Common myeloid progenitor, CD34-positive (primary cell): ENCODE results near the gene LGR4.

Experiments
- CTCF ChIA-PET: fragments of 350-600 bp; sonication (Branson Sonifier 250); formaldehyde crosslinking; loops from one replicate; lab custom pipeline; 2021; ENCODE audit warnings: antibody characterized with exemption; lab: Charles Lee
- POLR2A ChIA-PET: fragments of 350-600 bp; sonication (Branson Sonifier 250); formaldehyde crosslinking; loops from one replicate; lab custom pipeline; 2021; ENCODE audit warnings: antibody characterized with exemption; lab: Charles Lee
- DNase-seq, 3 donors: peaks; one replicate each; pipeline versions ENCODE4 v3.0.0 to v3.0.0-alpha.2; 2013
- H3K27ac ChIP-seq, 2 experiments: 1 replicate in 1 of 2; 2 replicates in 1 of 2; pipeline ENCODE4 v1.7.0; 2013; ENCODE audit warnings: inconsistent platforms in 2 of 2, low read length in 2 of 2, mild to moderate bottlenecking in 2 of 2, low read depth in 1 of 2, moderate library complexity in 1 of 2; ENCODE audit not compliant: severe bottlenecking in 2 of 2, insufficient read depth in 1 of 2, poor library complexity in 1 of 2
- H3K27me3 ChIP-seq, 5 experiments: replicated peaks in 2 of 5; 1 replicate in 3 of 5; 2 replicates in 2 of 5; pipeline versions ENCODE4 v1.6.1 to v1.7.0; 2013; ENCODE audit warnings: low read length in 4 of 5, mild to moderate bottlenecking in 2 of 5, moderate library complexity in 2 of 5, inconsistent platforms in 1 of 5; ENCODE audit not compliant: insufficient read depth in 5 of 5, control insufficient read depth in 4 of 5
- H3K36me3 ChIP-seq, 4 experiments: 1 replicate in 2 of 4; 2 replicates in 2 of 4; pipeline versions ENCODE4 v1.6.1 to v1.7.0; 2013; ENCODE audit warnings: low read length in 3 of 4, control low read depth in 1 of 4, mild to moderate bottlenecking in 1 of 4; ENCODE audit not compliant: control insufficient read depth in 4 of 4, insufficient read depth in 4 of 4
- H3K4me1 ChIP-seq, 4 experiments: 1 replicate in 3 of 4; 2 replicates in 1 of 4; pipeline versions ENCODE4 v1.6.1 to v1.7.1; 2013; ENCODE audit warnings: low read length in 3 of 4, mild to moderate bottlenecking in 3 of 4, control low read depth in 1 of 4, inconsistent platforms in 1 of 4, moderate library complexity in 1 of 4; ENCODE audit not compliant: control insufficient read depth in 4 of 4, insufficient read depth in 4 of 4; ENCODE audit errors: control extremely low read depth in 1 of 4
- H3K4me3 ChIP-seq, 7 experiments: 1 replicate in 4 of 7; 2 replicates in 3 of 7; pipeline versions ENCODE4 v1.5.1 to v1.7.0; 2013; ENCODE audit warnings: mild to moderate bottlenecking in 7 of 7, low read length in 6 of 7, moderate library complexity in 6 of 7, inconsistent platforms in 2 of 7, low read depth in 2 of 7, control low read depth in 1 of 7; ENCODE audit not compliant: insufficient read depth in 4 of 7, control insufficient read depth in 1 of 7; ENCODE audit errors: extremely low read depth in 1 of 7
- H3K9me3 ChIP-seq, 5 experiments: 1 replicate in 4 of 5; 2 replicates in 1 of 5; pipeline versions ENCODE4 v1.6.1 to v1.7.1; 2013; ENCODE audit warnings: low read length in 4 of 5, mild to moderate bottlenecking in 2 of 5, inconsistent platforms in 1 of 5, low read depth in 1 of 5, moderate library complexity in 1 of 5; ENCODE audit not compliant: control insufficient read depth in 4 of 5, insufficient read depth in 2 of 5; ENCODE audit errors: control extremely low read depth in 1 of 5
- WGBS: methylation state at CpG from one replicate; pipeline ENCODE4 v1.1.5; 2013; ENCODE audit not compliant: insufficient coverage; 5-methylcytosine and 5-hydroxymethylcytosine counted together

The LGR4 gene

GRCh38 chr11:27473017-27473406 is 422 bp upstream of the LGR4 start:
- DNase-seq = no peak
- peaks cover 6 to 17% (median 14%) of the 10 kb centered on the region in 4 experiments for H3K4me1 ChIP-seq
- ChIA-PET CTCF (interaction anchor here (1.1 to 2.5 kb wide), 2 partner anchors 13 to 23 kb away, joined by 5 to 13 read pairs; no protein-coding TSS in a partner anchor), POLR2A (no interaction called here)
- 60% methylated on average over 1 of the region's 9 CpGs for WGBS
- H3K36me3 ChIP-seq = no peaks in the 10 kb centered on the region
- peak overlapping the region in 5 of 7 experiments; percentile 72 to 92 (median 81) for H3K4me3 ChIP-seq
- H3K27ac ChIP-seq = no peak overlapping the region
- H3K27me3 ChIP-seq = peaks cover 0 to 4% (median 0%) of the 10 kb centered on the region in 5 experiments
- H3K9me3 ChIP-seq = no peaks in the 10 kb centered on the region

GRCh38 chr11:27471589-27472397 is 797 bp downstream of the LGR4 start:
- H3K4me1 ChIP-seq = peaks cover 6 to 17% (median 14%) of the 10 kb centered on the region in 4 experiments

DNA sequence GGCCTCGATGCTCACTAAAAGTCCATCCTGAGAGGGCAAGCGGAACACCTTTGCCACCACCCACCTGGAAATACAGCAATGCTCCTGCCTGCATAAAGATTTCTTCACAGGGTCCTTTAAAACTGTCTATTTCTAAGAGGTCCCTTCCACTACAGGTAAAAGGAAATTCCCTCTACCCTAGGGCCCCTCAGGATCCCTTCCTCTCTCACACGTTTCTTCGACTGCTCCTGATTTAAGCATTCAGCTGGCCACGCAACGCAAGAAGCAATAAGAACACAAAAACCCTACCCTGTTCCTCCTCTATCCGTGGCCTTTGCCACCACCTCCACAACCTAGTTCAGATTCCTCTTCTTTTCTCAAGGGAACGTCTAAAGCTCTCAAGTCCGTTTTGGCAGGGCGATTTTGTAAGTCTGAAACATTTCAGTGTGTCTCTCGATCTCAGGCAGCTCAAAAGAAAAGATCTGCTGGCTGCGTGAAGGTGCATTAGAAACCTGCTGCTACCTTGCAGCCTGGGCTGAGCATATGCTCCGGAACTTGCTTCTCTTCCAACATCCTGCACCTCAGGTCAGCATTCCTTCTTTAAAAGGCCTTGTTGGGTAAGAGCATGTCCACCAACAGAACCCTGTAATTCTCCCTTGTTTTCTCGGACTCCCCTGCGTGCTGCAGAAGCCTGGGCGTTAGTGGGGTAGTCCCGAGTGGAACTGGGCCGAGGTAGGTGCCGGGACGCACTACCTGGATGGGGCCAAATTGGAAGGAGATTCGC is 1.6 kb downstream of the LGR4 start:
- Histone ChIP-seq H3K4me3 (peak overlapping the region; percentile 46 to 92 (median 76)), H3K9me3 (no peaks in the 10 kb centered on the region), H3K27me3 (peaks cover 0 to 4% (median 0%) of the 10 kb centered on the region in 5 experiments), H3K4me1 (peaks cover 6 to 17% (median 14%) of the 10 kb centered on the region in 4 experiments), H3K27ac (no peak overlapping the region), H3K36me3 (no peaks in the 10 kb centered on the region)
- ChIA-PET POLR2A (no interaction called here), CTCF (interaction anchor here (1.5 kb wide), 1 partner anchor 11 kb away, joined by 3 read pairs; no protein-coding TSS in a partner anchor)
- peak in 2 of 3 donors; percentile 16 to 29 for DNase-seq
- 23% methylated on average over 20 of the region's 21 CpGs for WGBS

More at GRCh38 chr11:27471589-27472397, 797 bp downstream of the LGR4 start:
- 0% methylated on average over 54 of the region's 79 CpGs for WGBS
- Histone ChIP-seq H3K27ac (no peak overlapping the region), H3K27me3 (peaks cover 0 to 4% (median 0%) of the 10 kb centered on the region in 5 experiments), H3K9me3 (no peaks in the 10 kb centered on the region), H3K36me3 (no peaks in the 10 kb centered on the region), H3K4me3 (peak overlapping the region; percentile 72 to 97 (median 81))
- CTCF ChIA-PET = interaction anchor here (1.1 to 2.5 kb wide), 3 partner anchors 12 to 24 kb away, joined by 3 to 13 read pairs (median 5); no protein-coding TSS in a partner anchor
- POLR2A ChIA-PET = no interaction called here
- DNase-seq = peak; percentile 39 to 85 (median 78)

- Histone ChIP-seq H3K27me3 (peaks cover 0 to 4% (median 0%) of the 10 kb centered on the region in 5 experiments), H3K36me3 (no peaks in the 10 kb centered on the region), H3K4me3 (no peak overlapping the region), H3K4me1 (peaks cover 6 to 17% (median 14%) of the 10 kb centered on the region in 4 experiments), H3K27ac (no peak overlapping the region), H3K9me3 (no peaks in the 10 kb centered on the region)
- DNase-seq = no peak
- CTCF ChIA-PET = interaction anchor here (1.5 kb wide), 1 partner anchor 10 kb away, joined by 3 read pairs; no protein-coding TSS in a partner anchor
- WGBS = 100% methylated on average over 3 of the region's 3 CpGs
- POLR2A ChIA-PET = no interaction called here
These were observed 2.4 kb downstream of the LGR4 start for GRCh38 chr11:27470166-27470565.

DNA sequence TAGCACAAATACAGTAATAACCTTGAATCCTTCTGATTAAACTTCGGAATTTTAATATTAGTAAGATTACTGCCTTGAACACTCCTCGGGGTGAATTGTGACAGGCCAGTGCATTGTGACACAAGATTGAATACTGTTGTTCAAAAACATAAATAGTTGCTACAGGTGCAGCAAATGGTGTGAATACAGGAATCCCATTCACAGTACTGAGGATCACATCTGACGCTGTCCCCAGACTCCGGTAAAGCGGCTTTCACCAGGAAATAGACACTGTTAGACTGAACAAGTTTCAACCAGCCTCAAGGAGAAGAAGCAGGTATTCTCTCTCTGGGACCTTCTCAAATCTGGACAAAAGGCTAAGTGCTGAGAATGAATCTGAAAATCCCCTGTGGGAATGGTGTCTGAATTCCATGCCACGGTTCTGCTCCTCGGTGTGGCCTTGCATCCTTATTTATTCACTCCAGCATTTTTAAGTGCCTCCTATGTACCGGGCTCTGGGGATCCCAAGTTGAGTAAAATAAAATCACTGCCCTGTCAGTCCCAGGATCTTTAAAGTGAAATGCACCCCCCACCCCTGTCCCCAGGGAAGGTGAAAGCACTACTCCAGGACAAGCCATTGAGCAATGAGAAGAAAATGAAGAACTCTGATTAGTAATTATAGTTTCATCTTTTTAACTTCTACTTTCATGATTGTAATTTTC is 3.4 kb downstream of the LGR4 start:
- no peak for DNase-seq
- 100% methylated on average over 7 of the region's 8 CpGs for WGBS
- ChIA-PET CTCF (no interaction called here), POLR2A (no interaction called here)
- H3K27ac ChIP-seq = no peak overlapping the region
- H3K27me3 ChIP-seq = peaks cover 0 to 4% (median 0%) of the 10 kb centered on the region in 5 experiments
- H3K4me3 ChIP-seq = no peak overlapping the region
- peaks cover 6 to 17% (median 14%) of the 10 kb centered on the region in 4 experiments for H3K4me1 ChIP-seq
- H3K9me3 ChIP-seq = no peaks in the 10 kb centered on the region
- no peaks in the 10 kb centered on the region for H3K36me3 ChIP-seq

DNA sequence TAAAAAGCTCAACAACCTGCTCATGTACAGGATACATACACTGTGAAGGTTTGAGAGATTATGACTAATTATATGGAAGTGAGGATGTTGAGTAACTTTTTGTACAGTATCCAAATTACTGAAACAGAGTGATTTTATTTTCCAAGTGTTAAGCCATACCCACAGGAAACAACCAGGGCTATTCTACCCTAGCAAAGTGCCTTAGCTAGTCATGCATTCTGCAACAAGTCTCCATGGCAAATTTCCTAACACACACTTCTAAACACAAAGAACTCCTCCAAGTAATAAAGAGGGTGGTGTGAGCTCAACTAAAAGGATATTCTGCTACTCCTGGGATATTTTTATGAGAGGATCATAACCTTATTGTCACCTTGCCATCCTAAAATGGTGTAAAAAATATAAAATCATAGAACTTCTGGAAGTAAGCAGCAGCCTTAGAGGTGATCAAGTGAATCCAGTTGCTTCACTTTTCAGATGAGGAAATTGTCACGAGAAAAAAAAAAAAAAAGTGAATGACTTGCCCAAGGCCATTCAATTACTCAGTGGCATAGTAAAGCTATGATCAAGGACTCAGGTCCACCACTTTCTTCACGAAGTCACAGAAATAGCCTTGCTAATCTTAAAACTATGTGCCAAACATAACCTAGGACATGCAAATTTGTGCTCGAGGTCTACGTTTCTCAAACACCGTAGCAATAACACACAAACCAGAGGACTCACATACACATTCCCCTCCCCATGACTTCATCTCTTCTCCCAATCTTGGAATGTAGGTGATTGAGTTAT is 4.2 kb downstream of the LGR4 start:
- H3K27me3 ChIP-seq = peaks cover 0 to 4% (median 0%) of the 10 kb centered on the region in 5 experiments
- H3K36me3 ChIP-seq = no peaks in the 10 kb centered on the region
- DNase-seq = peak in 1 of 3 donors; percentile 10
- H3K4me3 ChIP-seq = no peak overlapping the region
- H3K27ac ChIP-seq = no peak overlapping the region
- WGBS = 93% methylated on average over 2 of the region's 5 CpGs
- CTCF ChIA-PET = interaction anchor here (0.6 kb wide), 1 partner anchor 1184 kb away, joined by 5 read pairs; no protein-coding TSS in a partner anchor
- peaks cover 6 to 17% (median 14%) of the 10 kb centered on the region in 4 experiments for H3K4me1 ChIP-seq
- no peaks in the 10 kb centered on the region for H3K9me3 ChIP-seq
- POLR2A ChIA-PET = no interaction called here
